Transverse colon (tissue), 4 donors: ENCODE data around the gene YEATS2. TPM values are rescaled to one million over a fixed set of nuclear protein-coding genes. Genes with fewer than 3 reads are reported as not detected.

Experiments used
- DNase-seq: peaks from one replicate; pipeline ENCODE4 v3.0.0-alpha.2; 2019
- H3K27ac ChIP-seq, 4 donors: fragments of 200-600 bp; sonication (generic); 2 replicates each; pipeline ENCODE4 v1.5.1; 2016 to 2018; ENCODE audit warnings: inconsistent platforms in 4 of 4
- H3K27me3 ChIP-seq: fragments of 200-600 bp; sonication (generic); 2 replicates; pipeline ENCODE4 v1.5.1; 2017; ENCODE audit warnings: inconsistent platforms
- H3K36me3 ChIP-seq, 4 donors: fragments of 200-600 bp; sonication (generic); 2 replicates each; pipeline ENCODE4 v1.5.1; 2017 to 2019; ENCODE audit warnings: inconsistent platforms in 4 of 4
- H3K4me1 ChIP-seq, 4 donors: fragments of 200-600 bp; sonication (generic); 2 replicates each; pipeline ENCODE4 v1.5.1; 2017 to 2020; ENCODE audit warnings: inconsistent platforms in 4 of 4
- H3K4me3 ChIP-seq, 4 donors: fragments of 200-600 bp; sonication (generic); 1 replicate in 1 of 4; 2 replicates in 3 of 4; pipeline versions ENCODE4 v1.5.1 to v1.6.1; 2017 to 2019; ENCODE audit warnings: inconsistent platforms in 4 of 4
- H3K9me3 ChIP-seq, 2 donors: fragments of 200-600 bp; sonication (generic); 2 replicates each; pipeline ENCODE4 v1.5.1; 2017 to 2019; ENCODE audit warnings: inconsistent platforms in 2 of 2
- EP300 ChIP-seq: sonication (generic); formaldehyde crosslinking; IDR thresholded peaks from one replicate; pipeline ENCODE4 v1.6.1; 2017; ENCODE audit warnings: antibody characterized with exemption, low read depth
- POLR2A ChIP-seq: fragments of 450-650 bp; IDR thresholded peaks from one replicate; pipeline ENCODE4 v1.6.1; 2016; ENCODE audit warnings: antibody characterized with exemption, mild to moderate bottlenecking, moderate library complexity
- POLR2AphosphoS5 ChIP-seq, 3 donors: sonication (generic); formaldehyde crosslinking; IDR thresholded peaks; one replicate each; pipeline ENCODE4 v1.6.1; 2016; ENCODE audit warnings: antibody characterized with exemption in 3 of 3
- WGBS, 2 donors: methylation state at CpG; one replicate each; pipeline ENCODE4 v1.1.5; 2018; ENCODE audit warnings: low coverage in 1 of 2; 5-methylcytosine and 5-hydroxymethylcytosine counted together
- in situ Hi-C, 4 donors: fragments of 200-750 bp; cut with MboI; loops; one replicate each; pipeline versions ENCODE4 v1.15.0 to v1.15.1; 2017; ENCODE audit warnings: low sequenced_read_pairs in 3 of 4, low pct_ligation_motif_present in 1 of 4, low pct_unique_long_range_greater_than_20kb in 1 of 4
- intact Hi-C: fragments of 100-400 bp; cut with DNase I; formaldehyde crosslinking; loops from one replicate; pipeline ENCODE4 v1.15.1; 2023; ENCODE audit warnings: low total_unique reads
- total RNA-seq, 4 donors: library from RNA; depleted of rRNA; stranded (reverse); fragments of >200 nt; gene quantifications; one replicate each; pipeline ENCODE4 v1.1.0, GENCODE V29; 2016
- TF ChIP-seq, protein P1 (sequence below), 5 experiments: fragments of 200-600 bp in 3 of 5; fragments of 450-650 bp in 2 of 5; sonication (generic) in 3 of 5; IDR thresholded peaks; 1 replicate in 2 of 5; 2 replicates in 3 of 5; pipeline ENCODE4 v1.5.1; 2016 to 2017; ENCODE audit warnings: antibody characterized with exemption in 5 of 5, inconsistent platforms in 3 of 5, mild to moderate bottlenecking in 2 of 5, moderate library complexity in 1 of 5

Gene YEATS2
- total RNA-seq, 4 donors from 2014 or later = 10.1 to 23.2 (median 16.1) TPM

GRCh38 chr3:183830187-183830586, 132.6 kb downstream of the YEATS2 start:
- intact Hi-C loops = no loop called here
- peaks cover 0 to 25% (median 16%) of the 10 kb centered on the region in 4 donors for H3K36me3 ChIP-seq
- no peaks in the 10 kb centered on the region for H3K27me3 ChIP-seq
- in situ Hi-C loops = no loop called here
- DNase-seq = no peak
- peaks cover 0 to 6% (median 2%) of the 10 kb centered on the region in 4 donors for H3K4me1 ChIP-seq
- no peak overlapping the region for H3K4me3 ChIP-seq
- 93 to 100% methylated on average over 1 to 9 of the region's 9 CpGs for WGBS, 2 donors
- TF ChIP-seq, protein P1, sequence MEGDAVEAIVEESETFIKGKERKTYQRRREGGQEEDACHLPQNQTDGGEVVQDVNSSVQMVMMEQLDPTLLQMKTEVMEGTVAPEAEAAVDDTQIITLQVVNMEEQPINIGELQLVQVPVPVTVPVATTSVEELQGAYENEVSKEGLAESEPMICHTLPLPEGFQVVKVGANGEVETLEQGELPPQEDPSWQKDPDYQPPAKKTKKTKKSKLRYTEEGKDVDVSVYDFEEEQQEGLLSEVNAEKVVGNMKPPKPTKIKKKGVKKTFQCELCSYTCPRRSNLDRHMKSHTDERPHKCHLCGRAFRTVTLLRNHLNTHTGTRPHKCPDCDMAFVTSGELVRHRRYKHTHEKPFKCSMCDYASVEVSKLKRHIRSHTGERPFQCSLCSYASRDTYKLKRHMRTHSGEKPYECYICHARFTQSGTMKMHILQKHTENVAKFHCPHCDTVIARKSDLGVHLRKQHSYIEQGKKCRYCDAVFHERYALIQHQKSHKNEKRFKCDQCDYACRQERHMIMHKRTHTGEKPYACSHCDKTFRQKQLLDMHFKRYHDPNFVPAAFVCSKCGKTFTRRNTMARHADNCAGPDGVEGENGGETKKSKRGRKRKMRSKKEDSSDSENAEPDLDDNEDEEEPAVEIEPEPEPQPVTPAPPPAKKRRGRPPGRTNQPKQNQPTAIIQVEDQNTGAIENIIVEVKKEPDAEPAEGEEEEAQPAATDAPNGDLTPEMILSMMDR (IDR thresholded peaks at IDR 0.05) = no peak
- TF ChIP-seq POLR2AphosphoS5 (IDR thresholded peaks at IDR 0.05) (no peak), EP300 (no peak), POLR2A (no peak)
- no peaks in the 10 kb centered on the region for H3K9me3 ChIP-seq
- H3K27ac ChIP-seq = no peak overlapping the region

GRCh38 chr3:183833516-183833915, 135.9 kb downstream of the YEATS2 start:
- WGBS, 2 donors = 94 to 100% methylated on average over 5 to 6 of the region's 6 CpGs
- Histone ChIP-seq H3K27me3 (no peaks in the 10 kb centered on the region), H3K27ac (no peak overlapping the region), H3K9me3 (no peaks in the 10 kb centered on the region), H3K36me3 (peaks cover 0 to 44% (median 21%) of the 10 kb centered on the region in 4 donors), H3K4me3 (no peak overlapping the region), H3K4me1 (no peaks in the 10 kb centered on the region)
- intact Hi-C loops (no loop called here), in situ Hi-C loops (no loop called here)
- no peak for TF ChIP-seq EP300
- TF ChIP-seq POLR2A = no peak
- no peak for TF ChIP-seq POLR2AphosphoS5 (IDR thresholded peaks at IDR 0.05)
- TF ChIP-seq, protein P1 (IDR thresholded peaks at IDR 0.05) = no peak
- no peak for DNase-seq

DNA sequence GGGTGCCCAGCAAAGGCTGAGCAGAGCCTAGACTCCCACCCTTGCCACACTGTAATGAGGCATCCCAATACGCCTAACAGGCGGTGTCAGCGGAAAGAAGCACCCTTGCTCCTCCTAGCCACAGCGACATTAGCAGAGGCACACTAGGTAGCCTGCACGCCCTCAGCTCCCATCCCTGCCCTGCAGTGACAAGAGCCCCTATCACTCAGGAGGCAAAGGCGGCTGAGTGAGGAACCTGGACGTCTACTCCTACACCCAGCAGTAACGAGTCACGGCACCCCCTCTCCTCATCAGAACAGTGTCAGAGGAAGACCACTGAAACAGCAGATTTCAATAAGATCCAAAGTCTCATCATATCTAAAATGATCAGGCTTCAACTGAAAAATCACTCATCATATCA, 139.8 kb downstream of the YEATS2 start:
- Histone ChIP-seq H3K9me3 (no peaks in the 10 kb centered on the region), H3K36me3 (peaks cover 0 to 57% (median 32%) of the 10 kb centered on the region in 4 donors), H3K4me1 (no peaks in the 10 kb centered on the region), H3K27ac (no peak overlapping the region), H3K27me3 (no peaks in the 10 kb centered on the region), H3K4me3 (no peak overlapping the region)
- intact Hi-C loops (no loop called here), in situ Hi-C loops (no loop called here)
- no peak for DNase-seq
- TF ChIP-seq POLR2A = no peak
- 88% methylated on average over 9 of the region's 9 CpGs; no CpG with 5 or more reads in 1 of the 2 donors for WGBS, 2 donors

DNA sequence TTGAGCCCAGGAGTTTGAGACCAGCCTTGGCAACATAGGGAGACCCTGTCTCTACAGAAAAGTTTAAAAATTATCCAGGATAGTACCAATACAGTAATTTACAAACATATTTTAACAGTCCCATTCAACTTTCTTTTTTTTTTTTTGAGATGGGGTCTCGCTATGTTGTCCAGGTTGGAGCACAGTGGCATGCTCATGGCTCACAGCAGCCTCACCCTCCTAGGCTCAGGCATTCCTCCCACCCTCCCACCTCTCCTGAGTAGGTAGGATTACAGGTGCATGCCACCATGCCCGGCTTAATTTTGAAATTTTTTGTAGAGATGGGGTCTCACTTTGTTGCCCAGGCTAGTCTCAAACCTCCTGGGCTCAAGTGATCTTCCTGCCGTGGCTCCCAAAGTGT, 140.3 kb downstream of the YEATS2 start:
- no peak for DNase-seq
- no peaks in the 10 kb centered on the region for H3K9me3 ChIP-seq
- TF ChIP-seq, protein P1 (IDR thresholded peaks at IDR 0.05) = no peak
- intact Hi-C loops = no loop called here
- in situ Hi-C loops = no loop called here
- H3K4me3 ChIP-seq = no peak overlapping the region
- peaks cover 0 to 56% (median 28%) of the 10 kb centered on the region in 4 donors for H3K36me3 ChIP-seq
- no peak overlapping the region for H3K27ac ChIP-seq
- H3K27me3 ChIP-seq = no peaks in the 10 kb centered on the region
- no peaks in the 10 kb centered on the region for H3K4me1 ChIP-seq
- WGBS, 2 donors = 93 to 100% methylated on average over 3 of the region's 3 CpGs

DNA sequence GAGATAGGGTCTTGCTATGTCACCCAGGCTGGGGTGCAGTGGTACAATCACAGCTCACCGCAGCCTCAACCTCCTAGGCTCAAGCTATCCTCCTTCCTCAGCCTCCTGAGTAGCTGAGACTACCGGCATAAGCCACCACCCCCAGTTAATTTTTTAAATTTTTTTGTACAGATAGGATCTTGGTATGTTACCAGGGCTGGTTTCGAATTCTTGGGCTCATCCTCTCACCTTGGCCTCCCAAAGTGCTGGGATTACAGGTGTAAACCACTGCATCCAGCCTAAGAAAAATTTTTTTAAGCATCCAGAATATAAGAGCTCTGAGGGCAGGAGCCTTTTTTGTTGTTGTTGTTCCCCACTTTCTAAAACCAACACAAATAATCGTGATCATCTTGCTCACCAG, 142.2 kb downstream of the YEATS2 start:
- no peaks in the 10 kb centered on the region for H3K27me3 ChIP-seq
- H3K9me3 ChIP-seq = no peaks in the 10 kb centered on the region
- in situ Hi-C loops (no loop called here), intact Hi-C loops (no loop called here)
- H3K4me1 ChIP-seq = no peaks in the 10 kb centered on the region
- DNase-seq = no peak
- H3K27ac ChIP-seq = no peak overlapping the region
- peaks cover 0 to 62% (median 27%) of the 10 kb centered on the region in 4 donors for H3K36me3 ChIP-seq
- TF ChIP-seq POLR2AphosphoS5 (IDR thresholded peaks at IDR 0.05) (no peak), EP300 (no peak), POLR2A (no peak)
- TF ChIP-seq, protein P1 (IDR thresholded peaks at IDR 0.05) = no peak
- H3K4me3 ChIP-seq = no peak overlapping the region
- 97 to 100% methylated on average over 4 of the region's 4 CpGs for WGBS, 2 donors
